ENCODE measurements around the gene SNRPD2.
"Not testable (repeated sequence)": the region's sequence is repeated elsewhere in the genome, so short reads cannot be mapped to it uniquely, and the experiment has no call there.

SNRPD2 gene

GRCh38 chr19:45691516-45692186, at the start of gene SNRPD2:
SNRPD2 (minus strand) TSS chr19:45691953; CDS start chr19:45691888, 65 bp downstream.
- peak; percentile 93 for DNase-seq
- in situ Hi-C loops (cut with HindIII; ENCODE audit: low pct_ligation_motif_present, low pct_unique_long_range_greater_than_20kb, low sequenced_read_pairs), result no loop called here

GRCh38 chr19:45739498-45740439, 48.0 kb upstream of the SNRPD2 start:
- in situ Hi-C loops (cut with HindIII; ENCODE audit: low pct_ligation_motif_present, low pct_unique_long_range_greater_than_20kb, low sequenced_read_pairs), result no loop called here

GRCh38 chr19:45733160-45733810, 41.5 kb upstream of the SNRPD2 start, which contains the start of gene MEIOSIN:
MEIOSIN (plus strand) TSS chr19:45733439; CDS start chr19:45735377, 1,938 bp downstream.
- no peak for DNase-seq
- in situ Hi-C loops (cut with HindIII; ENCODE audit: low pct_ligation_motif_present, low pct_unique_long_range_greater_than_20kb, low sequenced_read_pairs), result no loop called here

More at GRCh38 chr19:45739498-45740439, 48.0 kb upstream of the SNRPD2 start:
- DNase-seq, result peak; percentile 20

GRCh38 chr19:45730368-45731288, 38.9 kb upstream of the SNRPD2 start, which contains the start of gene FBXO46:
FBXO46 (minus strand) TSS chr19:45730896; CDS start chr19:45713495, 17,401 bp downstream.
- in situ Hi-C loops (cut with HindIII; ENCODE audit: low pct_ligation_motif_present, low pct_unique_long_range_greater_than_20kb, low sequenced_read_pairs), result no loop called here
- DNase-seq, result peak; percentile 98

GRCh38 chr19:45729800-45730290, 38.1 kb upstream of the SNRPD2 start:
- peak; percentile 9 for DNase-seq
- in situ Hi-C loops (cut with HindIII; ENCODE audit: low pct_ligation_motif_present, low pct_unique_long_range_greater_than_20kb, low sequenced_read_pairs), result no loop called here

GRCh38 chr19:45728683-45729082, 36.9 kb upstream of the SNRPD2 start:
- DNase-seq; in situ Hi-C loops (cut with HindIII; ENCODE audit: low pct_ligation_motif_present, low pct_unique_long_range_greater_than_20kb, low sequenced_read_pairs): not testable (repeated sequence)

GRCh38 chr19:45720065-45720464, 28.3 kb upstream of the SNRPD2 start:
- DNase-seq; in situ Hi-C loops (cut with HindIII; ENCODE audit: low pct_ligation_motif_present, low pct_unique_long_range_greater_than_20kb, low sequenced_read_pairs): not testable (repeated sequence)

GRCh38 chr19:45717983-45718650, 26.4 kb upstream of the SNRPD2 start:
- in situ Hi-C loops (cut with HindIII; ENCODE audit: low pct_ligation_motif_present, low pct_unique_long_range_greater_than_20kb, low sequenced_read_pairs), result no loop called here
- no peak for DNase-seq

GRCh38 chr19:45717131-45717982, 25.6 kb upstream of the SNRPD2 start:
- in situ Hi-C loops (cut with HindIII; ENCODE audit: low pct_ligation_motif_present, low pct_unique_long_range_greater_than_20kb, low sequenced_read_pairs), result no loop called here
- peak; percentile 98 for DNase-seq

GRCh38 chr19:45716359-45717130, 24.8 kb upstream of the SNRPD2 start:
- peak; percentile 19 for DNase-seq
- in situ Hi-C loops (cut with HindIII; ENCODE audit: low pct_ligation_motif_present, low pct_unique_long_range_greater_than_20kb, low sequenced_read_pairs), result no loop called here

- no peak for DNase-seq
- in situ Hi-C loops (cut with HindIII; ENCODE audit: low pct_ligation_motif_present, low pct_unique_long_range_greater_than_20kb, low sequenced_read_pairs), result no loop called here
These were observed 23.4 kb upstream of the SNRPD2 start for GRCh38 chr19:45715139-45715538.

- in situ Hi-C loops (cut with HindIII; ENCODE audit: low pct_ligation_motif_present, low pct_unique_long_range_greater_than_20kb, low sequenced_read_pairs), result no loop called here
These were observed 21.4 kb upstream of the SNRPD2 start for GRCh38 chr19:45713141-45713540.

GRCh38 chr19:45712699-45713067, 20.9 kb upstream of the SNRPD2 start:
- in situ Hi-C loops (cut with HindIII; ENCODE audit: low pct_ligation_motif_present, low pct_unique_long_range_greater_than_20kb, low sequenced_read_pairs), result no loop called here
- DNase-seq, result no peak

More at GRCh38 chr19:45713141-45713540, 21.4 kb upstream of the SNRPD2 start:
- no peak for DNase-seq

- in situ Hi-C loops (cut with HindIII; ENCODE audit: low pct_ligation_motif_present, low pct_unique_long_range_greater_than_20kb, low sequenced_read_pairs), result no loop called here
- DNase-seq, result no peak
These were observed 20.3 kb upstream of the SNRPD2 start for GRCh38 chr19:45711851-45712698.

Data from ACHN (cell line).